Mesothelial cell of epicardium (in vitro differentiated cells): Measurements from ENCODE around the gene GBA3. TPM values are rescaled to one million over a fixed set of nuclear protein-coding genes. Genes with fewer than 3 reads are reported as not detected.

Experiments
- DNase-seq, 2 experiments: peaks; one replicate each; pipeline ENCODE4 v3.0.0; 2021; ENCODE audit warnings: low spot score in 2 of 2; ENCODE audit not compliant: unreplicated experiment in 2 of 2
- H3K27ac Mint-ChIP-seq: 2 replicates; pipeline ENCODE4 v1.8.0; 2021; ENCODE audit warnings: mixed read lengths
- H3K27me3 Mint-ChIP-seq: 2 replicates; pipeline ENCODE4 v1.8.0; 2021; ENCODE audit warnings: low read depth, mixed read lengths
- H3K36me3 Mint-ChIP-seq: 2 replicates; pipeline ENCODE4 v1.8.0; 2021; ENCODE audit warnings: mixed read lengths
- H3K4me1 Mint-ChIP-seq: 2 replicates; pipeline ENCODE4 v1.8.0; 2021; ENCODE audit warnings: mixed read lengths
- H3K4me3 Mint-ChIP-seq: 2 replicates; pipeline ENCODE4 v1.8.0; 2021; ENCODE audit warnings: mild to moderate bottlenecking, moderate library complexity, mixed read lengths
- H3K9me3 Mint-ChIP-seq: 2 replicates; pipeline ENCODE4 v1.8.0; 2021; ENCODE audit warnings: mixed read lengths
- total RNA-seq: library from RNA; stranded (reverse); gene quantifications from 3 replicates; pipeline ENCODE4 v1.2.1, GENCODE V29; 2021
- TF ChIP-seq, protein P1 (sequence below): fragments of 200-600 bp; sonication (generic); IDR thresholded peaks from one replicate; pipeline ENCODE4 v1.5.0; 2021; ENCODE audit warnings: antibody characterized with exemption; ENCODE audit not compliant: unreplicated experiment

The GBA3 gene
- total RNA-seq, 1 donor from 2014 or later, result not detected

DNA sequence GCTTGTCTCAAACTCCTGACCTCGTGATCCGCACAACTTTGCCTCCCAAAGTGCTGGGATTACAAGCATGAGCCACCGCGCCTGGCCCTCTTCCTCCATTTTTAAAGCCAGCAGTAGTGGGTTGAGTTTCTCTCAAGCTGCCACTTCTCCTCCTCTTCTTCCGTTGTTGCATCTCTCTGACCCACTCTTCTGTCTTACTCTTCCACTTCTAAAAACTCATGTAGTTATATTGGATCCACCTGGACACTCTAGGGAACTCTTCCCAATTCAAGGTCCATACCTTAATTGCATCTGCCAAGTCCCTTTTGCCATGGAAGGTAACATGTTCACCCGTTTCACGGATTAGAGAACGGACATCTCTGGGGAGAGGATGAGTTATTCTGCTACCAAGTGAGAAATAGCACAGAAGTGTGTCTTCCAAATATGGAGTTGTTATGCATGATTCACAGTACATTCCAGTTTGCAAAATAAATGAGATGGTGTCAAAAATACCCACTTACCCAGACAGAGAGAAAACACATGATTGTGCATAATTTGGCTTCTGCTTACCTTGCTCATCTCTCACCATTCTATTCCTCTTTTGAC, 51.8 kb downstream of the GBA3 start:
- TF ChIP-seq, protein P1, sequence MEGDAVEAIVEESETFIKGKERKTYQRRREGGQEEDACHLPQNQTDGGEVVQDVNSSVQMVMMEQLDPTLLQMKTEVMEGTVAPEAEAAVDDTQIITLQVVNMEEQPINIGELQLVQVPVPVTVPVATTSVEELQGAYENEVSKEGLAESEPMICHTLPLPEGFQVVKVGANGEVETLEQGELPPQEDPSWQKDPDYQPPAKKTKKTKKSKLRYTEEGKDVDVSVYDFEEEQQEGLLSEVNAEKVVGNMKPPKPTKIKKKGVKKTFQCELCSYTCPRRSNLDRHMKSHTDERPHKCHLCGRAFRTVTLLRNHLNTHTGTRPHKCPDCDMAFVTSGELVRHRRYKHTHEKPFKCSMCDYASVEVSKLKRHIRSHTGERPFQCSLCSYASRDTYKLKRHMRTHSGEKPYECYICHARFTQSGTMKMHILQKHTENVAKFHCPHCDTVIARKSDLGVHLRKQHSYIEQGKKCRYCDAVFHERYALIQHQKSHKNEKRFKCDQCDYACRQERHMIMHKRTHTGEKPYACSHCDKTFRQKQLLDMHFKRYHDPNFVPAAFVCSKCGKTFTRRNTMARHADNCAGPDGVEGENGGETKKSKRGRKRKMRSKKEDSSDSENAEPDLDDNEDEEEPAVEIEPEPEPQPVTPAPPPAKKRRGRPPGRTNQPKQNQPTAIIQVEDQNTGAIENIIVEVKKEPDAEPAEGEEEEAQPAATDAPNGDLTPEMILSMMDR, result no peak
- H3K36me3 Mint-ChIP-seq, result no peaks in the 10 kb centered on the region
- H3K27me3 Mint-ChIP-seq, result peaks cover 4% of the 10 kb centered on the region
- no peak overlapping the region for H3K4me3 Mint-ChIP-seq
- no peaks in the 10 kb centered on the region for H3K9me3 Mint-ChIP-seq
- DNase-seq, result no peak
- H3K27ac Mint-ChIP-seq, result no peak overlapping the region
- H3K4me1 Mint-ChIP-seq, result no peaks in the 10 kb centered on the region

DNA sequence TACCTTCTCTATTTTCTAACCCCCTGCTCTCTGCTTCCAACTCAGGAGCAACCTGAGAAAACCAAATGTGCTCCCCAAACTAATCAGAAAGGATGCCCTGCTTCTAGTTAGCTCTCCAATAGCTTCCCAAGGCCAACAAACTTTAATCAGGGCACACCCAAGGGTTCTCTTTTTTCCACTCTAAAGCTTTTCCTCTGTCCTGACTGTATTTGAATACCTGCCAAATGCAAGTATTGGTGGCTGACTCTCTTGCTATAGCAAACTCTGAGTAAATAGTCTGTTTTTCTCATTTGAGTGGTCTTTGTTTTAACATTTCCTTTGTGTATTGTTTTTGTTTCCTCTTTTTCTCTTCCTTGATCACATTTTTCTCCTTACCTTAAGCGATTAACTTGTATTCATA, 52.5 kb downstream of the GBA3 start:
- Mint-ChIP-seq H3K36me3 (no peaks in the 10 kb centered on the region), H3K27me3 (peaks cover 4% of the 10 kb centered on the region), H3K9me3 (no peaks in the 10 kb centered on the region), H3K4me1 (no peaks in the 10 kb centered on the region), H3K4me3 (no peak overlapping the region), H3K27ac (no peak overlapping the region)
- DNase-seq, result no peak
- TF ChIP-seq, protein P1, result no peak

DNA sequence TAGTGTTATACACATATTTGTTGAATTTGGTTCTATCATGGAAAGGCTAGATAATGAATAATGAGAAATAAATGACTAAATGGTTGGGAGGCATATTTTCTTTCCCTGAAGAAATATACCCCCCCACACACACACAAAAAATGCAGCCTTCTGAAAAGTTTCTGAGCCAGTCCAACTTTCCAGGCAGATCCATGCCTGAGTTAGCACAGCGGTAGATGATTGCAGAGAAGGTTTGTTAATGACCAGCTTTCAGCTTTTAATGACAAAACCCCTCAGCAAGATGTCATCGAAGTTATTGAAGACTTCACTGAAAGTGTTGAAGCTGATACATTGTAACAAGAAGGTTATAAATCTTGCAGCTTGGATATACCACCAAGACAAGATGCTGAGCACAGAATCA, 61.4 kb downstream of the GBA3 start:
- no peak for DNase-seq
- Mint-ChIP-seq H3K9me3 (peaks cover 4% of the 10 kb centered on the region), H3K36me3 (no peaks in the 10 kb centered on the region), H3K27ac (no peak overlapping the region), H3K4me1 (no peaks in the 10 kb centered on the region), H3K4me3 (no peak overlapping the region), H3K27me3 (peaks cover 3% of the 10 kb centered on the region)
- TF ChIP-seq, protein P1, result no peak

DNA sequence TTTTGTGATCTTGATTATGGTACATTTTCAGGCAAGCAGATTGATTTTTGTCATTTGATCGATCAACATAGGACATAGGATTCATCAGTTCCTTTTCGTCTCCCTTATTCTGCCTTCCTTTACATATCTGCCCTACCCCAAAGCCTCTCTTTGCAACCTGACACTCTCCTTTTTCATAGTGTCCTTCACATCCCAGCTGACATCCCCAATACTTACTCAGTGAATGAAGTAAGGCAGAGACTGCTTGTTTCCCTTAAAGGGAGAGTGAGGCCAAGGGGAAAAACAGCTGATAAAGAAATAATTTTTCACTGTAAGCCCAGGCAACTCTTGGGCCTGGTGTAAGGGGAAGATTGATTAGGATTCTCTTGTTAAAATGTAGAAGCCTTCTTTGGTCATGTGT, 69.8 kb downstream of the GBA3 start:
- H3K9me3 Mint-ChIP-seq, result no peaks in the 10 kb centered on the region
- H3K4me1 Mint-ChIP-seq, result no peaks in the 10 kb centered on the region
- no peaks in the 10 kb centered on the region for H3K36me3 Mint-ChIP-seq
- TF ChIP-seq, protein P1, result no peak
- no peak overlapping the region for H3K4me3 Mint-ChIP-seq
- H3K27me3 Mint-ChIP-seq, result peaks cover 7% of the 10 kb centered on the region
- no peak for DNase-seq
- H3K27ac Mint-ChIP-seq, result no peak overlapping the region

DNA sequence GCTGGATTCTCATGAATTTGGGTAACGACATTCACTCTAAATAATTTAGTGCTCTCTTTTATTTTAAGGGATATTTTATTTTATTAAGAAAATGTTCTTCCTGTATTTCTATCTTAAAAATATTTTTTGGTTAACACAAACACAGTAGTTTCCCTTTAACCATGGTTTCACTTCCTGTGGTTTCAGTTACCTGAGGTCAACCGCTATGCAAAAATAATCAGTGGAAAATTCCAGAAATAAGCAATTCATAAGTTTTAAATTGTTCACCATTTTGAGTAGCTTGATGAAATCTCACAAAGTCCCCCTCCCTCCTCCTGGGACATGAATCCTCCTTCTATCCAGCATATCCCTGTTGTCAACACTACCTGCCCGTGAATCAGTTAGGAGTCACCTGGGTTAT, 71.4 kb downstream of the GBA3 start:
- H3K27ac Mint-ChIP-seq, result no peak overlapping the region
- TF ChIP-seq, protein P1, result no peak
- peaks cover 6% of the 10 kb centered on the region for H3K27me3 Mint-ChIP-seq
- H3K9me3 Mint-ChIP-seq, result no peaks in the 10 kb centered on the region
- no peaks in the 10 kb centered on the region for H3K36me3 Mint-ChIP-seq
- H3K4me3 Mint-ChIP-seq, result no peak overlapping the region
- no peaks in the 10 kb centered on the region for H3K4me1 Mint-ChIP-seq
- DNase-seq, result no peak

DNA sequence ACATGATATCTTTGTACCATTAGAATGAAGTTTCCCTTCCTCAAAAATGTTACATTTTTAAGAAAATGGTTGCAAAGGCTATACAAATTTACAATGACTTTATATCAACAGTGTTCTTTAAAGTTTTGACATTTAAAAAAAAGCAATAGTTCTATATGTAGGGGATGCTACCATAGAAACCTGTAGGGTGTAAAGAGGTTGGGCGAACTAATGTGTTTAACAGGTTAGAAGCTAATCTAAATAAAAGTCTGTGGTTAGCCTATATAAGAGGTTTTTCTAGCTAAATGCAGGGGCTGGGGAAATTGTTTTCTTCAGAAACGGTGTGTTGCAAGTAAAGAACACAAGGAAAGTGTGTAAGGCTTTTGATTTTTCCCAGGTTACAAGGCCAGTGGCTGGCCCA, 73.3 kb downstream of the GBA3 start:
- Mint-ChIP-seq H3K9me3 (peaks cover 13% of the 10 kb centered on the region), H3K36me3 (no peaks in the 10 kb centered on the region), H3K4me3 (no peak overlapping the region), H3K4me1 (no peaks in the 10 kb centered on the region), H3K27ac (no peak overlapping the region), H3K27me3 (peaks cover 6% of the 10 kb centered on the region)
- TF ChIP-seq, protein P1, result no peak
- DNase-seq, result no peak
